Measurements from ENCODE around the gene KIAA1549. TPM values are rescaled to one million over a fixed set of nuclear protein-coding genes. Genes with fewer than 3 reads are reported as not detected.
"Not testable (repeated sequence)": the region's sequence is repeated elsewhere in the genome, so short reads cannot be mapped to it uniquely, and the experiment has no call there.

The KIAA1549 gene
- 3.0 TPM for total RNA-seq

DNA sequence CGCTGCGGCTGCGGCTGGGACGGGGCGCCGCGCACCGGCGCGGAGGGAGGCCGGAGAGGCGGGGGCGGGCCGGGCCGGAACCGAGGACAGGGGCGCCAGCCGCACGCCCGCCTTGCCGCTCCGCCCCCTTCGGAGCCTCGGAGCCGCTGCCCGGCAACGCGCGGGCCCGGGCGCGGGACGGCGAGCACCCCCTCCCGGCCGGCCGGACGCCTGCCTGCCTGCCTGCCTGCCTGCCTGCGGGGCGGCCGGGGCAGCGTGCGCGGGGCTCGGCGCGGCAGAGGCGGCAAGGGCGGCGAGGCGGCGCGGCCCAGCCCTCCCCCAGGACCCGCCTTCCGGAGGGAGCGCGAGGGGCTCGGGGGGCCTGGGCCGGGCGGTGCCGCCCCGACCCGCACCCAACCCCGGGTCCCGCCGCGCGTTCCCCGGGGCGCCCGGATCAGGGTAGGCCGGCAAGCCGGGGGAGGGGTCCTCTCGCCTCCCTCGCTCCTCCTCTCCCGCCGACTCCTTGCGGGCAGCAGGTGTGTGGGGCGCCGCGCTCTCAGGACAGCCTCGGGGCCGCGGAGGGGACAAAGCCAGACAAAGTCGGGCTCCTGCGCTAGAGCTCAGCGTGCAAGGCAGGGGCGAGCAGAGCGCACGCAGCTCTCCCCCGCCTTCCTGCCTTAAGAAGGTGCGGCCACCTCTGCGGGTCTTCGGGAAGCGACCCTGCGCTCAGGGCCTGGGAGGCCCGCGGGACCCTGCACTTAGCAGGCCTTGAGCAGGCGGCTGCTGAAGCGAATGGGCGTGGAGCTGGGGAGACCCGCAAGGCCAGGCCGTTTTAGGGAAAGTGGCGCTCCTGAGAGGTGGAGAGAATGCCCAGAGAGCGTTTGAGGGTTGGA lies at the start of gene KIAA1549:
Gene KIAA1549, minus strand, starts transcription at position 58 of the 872 bp plus-strand sequence. CDS start 120 bp downstream, outside the sequence.
- DNase-seq: peak; percentile 27

- no peak for DNase-seq
These were observed 48.2 kb upstream of the KIAA1549 start for GRCh38 chr7:139029353-139029752.

DNA sequence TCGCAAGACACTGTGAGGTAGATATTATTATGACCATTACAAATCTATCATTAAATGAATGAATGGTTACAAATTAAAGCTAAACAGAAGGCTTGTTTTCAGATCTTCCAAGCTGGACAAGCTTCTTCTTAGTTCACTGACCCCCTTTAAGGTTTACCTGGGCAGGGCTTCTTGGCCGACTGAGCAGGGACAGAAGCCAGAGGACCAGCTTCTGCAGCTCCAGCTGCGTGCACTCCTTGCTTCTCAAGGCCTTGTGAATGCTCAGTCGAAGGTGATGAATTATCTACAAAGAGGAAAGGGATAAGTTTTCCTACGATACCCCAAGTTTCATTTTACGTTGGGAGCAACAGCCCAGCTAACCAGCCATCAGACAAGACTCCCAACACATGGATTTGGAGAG lies 45.4 kb upstream of the KIAA1549 start:
- no peak for DNase-seq

GRCh38 chr7:139025861-139026260 lies 44.7 kb upstream of the KIAA1549 start:
- DNase-seq: not testable (repeated sequence)

DNA sequence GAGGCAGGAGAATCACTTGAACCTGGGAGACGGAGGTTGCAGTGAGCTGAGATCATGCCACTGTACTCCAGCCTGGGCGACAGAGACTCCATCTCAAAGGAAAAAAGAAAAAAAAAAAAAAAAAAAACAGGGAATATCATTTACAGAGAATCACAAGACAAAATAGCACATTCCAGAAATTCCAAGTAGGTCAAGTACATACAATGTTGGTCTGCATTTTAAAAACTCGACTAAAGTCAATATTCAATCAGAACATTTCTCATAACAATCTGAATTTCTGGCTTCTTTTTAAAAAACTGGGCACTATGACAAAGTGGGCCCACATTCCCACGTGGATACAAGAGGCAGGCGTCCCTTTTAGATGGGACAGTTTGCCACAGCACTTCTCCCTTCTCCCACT lies 41.9 kb upstream of the KIAA1549 start:
- DNase-seq: no peak

DNA sequence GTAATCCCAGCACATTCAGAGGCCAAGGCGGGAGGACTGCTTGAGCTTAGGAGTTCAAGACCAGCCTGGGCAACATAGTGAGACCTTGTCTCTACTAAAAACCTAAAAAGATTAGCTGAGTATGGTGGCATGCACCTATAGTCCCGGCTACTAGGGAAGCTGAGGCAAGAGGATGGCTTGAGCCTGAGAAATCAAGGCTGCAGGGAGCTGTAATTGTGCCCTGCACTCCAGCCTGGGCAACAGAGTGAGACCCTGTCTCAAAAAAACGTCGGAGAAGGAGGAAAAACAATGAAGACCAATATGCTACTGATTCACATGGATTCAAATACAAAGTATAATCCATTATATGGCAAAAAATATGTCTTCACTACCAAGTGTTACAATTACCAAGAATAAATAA lies 41.1 kb upstream of the KIAA1549 start:
- no peak for DNase-seq

GRCh38 chr7:139018910-139019309 lies 37.7 kb upstream of the KIAA1549 start:
- no peak for DNase-seq

DNA sequence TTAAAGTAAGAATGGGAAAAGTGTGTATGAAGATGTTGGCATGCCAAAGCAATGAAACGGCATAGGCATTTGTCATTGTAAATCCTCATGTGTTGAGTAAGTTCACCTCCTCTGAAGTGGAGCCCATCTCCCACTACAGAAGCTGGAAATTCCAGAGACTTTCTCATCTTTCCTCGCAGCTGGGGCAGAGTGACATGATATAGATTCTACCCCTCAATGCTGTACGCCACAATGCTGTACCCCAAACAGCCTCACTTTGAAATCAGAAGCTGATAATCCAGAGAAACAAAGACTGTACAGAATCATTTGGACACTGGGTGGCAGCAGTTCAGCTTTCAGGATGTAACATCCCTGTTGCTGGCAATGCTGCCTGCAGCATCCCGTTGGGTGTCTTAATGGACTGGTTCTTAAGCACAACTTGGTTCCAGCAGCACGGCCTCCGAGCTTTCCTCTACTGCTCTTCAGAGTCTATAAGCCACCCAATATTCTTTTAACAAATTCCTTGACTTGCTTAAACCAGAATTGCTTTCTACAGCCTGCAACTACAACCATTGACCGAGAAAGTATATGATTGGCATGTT lies 35.8 kb upstream of the KIAA1549 start:
- DNase-seq: peak; percentile 40

DNA sequence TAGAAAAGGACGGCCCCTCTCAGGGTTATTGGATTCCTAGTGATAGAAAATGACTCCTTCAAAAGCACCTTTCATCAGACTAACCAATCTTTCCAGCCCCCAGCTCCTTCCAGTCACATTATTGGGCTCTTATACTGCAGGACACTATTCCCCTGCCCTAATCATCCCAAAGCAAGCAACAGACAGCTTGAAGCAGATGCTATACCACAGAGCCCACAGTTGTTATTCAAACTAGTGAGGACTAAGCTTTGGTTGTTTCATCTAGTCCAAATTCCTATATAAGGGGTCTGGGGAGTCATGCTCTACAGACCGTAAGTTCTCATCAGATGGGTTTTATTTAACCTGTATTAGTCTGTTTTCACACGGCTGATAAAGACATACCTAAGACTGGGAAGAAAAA lies 30.2 kb upstream of the KIAA1549 start:
- no peak for DNase-seq

DNA sequence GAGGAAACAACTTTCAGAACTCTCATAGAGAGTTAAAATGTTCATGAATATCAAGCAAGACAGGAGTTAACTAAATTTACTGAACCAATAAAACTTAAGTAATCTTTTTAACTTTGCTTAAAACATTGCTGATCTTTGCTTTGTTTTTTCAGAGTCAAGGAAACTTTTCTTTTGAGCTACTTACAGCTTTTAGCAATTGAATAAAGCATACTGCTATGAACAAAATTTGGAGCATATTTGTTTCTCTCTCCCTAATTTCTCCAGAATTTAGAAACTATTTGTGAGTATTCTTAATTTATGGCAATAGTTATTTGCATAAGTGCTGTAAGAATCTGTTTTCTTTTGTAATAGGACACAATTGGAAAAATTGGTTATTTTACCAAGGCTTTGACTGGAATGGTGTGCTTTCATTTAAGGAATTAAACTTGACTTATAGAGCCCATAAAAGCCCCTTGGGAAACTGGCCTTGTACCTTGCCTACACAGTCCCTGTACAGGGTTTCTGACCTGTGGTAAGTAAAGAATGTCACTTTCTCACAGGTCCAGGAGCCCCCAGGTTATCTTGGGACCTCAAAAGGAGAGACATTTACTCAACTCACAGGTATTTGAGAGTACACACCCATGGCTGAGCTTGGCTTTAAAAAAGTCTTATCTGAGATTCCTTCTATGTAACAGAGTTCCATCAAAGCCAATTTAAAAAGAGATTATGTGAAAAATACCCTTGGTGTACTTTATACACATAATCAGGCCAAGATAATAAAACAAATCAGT lies 23.3 kb upstream of the KIAA1549 start:
- DNase-seq: no peak

DNA sequence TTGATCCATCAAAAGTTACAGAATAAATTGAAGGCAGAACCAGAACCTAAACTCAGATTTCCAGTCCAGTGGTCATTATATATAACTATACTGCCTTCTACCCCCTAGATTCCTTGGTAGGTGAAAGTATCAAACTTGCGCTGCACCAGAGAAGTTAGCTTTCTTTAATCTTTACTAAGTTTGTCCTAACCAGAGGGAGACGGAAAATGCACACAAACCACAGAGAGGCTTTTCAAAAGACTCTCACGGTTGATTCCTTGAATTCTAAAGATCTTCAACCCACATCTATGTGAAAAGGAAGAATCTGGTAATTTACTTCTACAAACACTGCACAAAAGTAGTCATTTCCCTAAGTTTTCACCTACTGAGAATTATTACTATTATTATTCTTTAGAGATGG lies 18.2 kb upstream of the KIAA1549 start:
- DNase-seq: no peak

DNA sequence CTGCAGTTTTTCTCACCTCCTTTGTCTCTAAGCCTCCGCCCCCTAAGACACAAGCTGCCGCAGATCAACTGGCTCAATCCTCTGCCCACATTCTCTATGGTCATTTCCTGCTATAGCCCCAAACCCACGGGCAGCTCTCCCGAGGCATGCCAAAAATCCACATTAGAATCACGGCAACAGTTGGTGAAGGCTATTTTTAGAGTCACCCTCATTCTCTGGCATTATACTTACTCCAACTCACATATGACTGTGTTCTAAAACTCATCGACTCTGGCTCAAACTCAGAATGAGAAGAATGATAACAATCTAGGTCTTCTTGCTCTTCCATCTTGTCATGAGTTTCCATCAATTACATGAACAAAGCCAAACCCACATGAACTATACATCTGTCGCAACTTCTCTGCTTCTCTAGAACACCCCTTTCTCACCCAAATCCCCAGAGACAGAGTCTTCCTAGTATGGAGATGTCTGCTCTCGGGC lies 10.9 kb upstream of the KIAA1549 start:
- no peak for DNase-seq

DNA sequence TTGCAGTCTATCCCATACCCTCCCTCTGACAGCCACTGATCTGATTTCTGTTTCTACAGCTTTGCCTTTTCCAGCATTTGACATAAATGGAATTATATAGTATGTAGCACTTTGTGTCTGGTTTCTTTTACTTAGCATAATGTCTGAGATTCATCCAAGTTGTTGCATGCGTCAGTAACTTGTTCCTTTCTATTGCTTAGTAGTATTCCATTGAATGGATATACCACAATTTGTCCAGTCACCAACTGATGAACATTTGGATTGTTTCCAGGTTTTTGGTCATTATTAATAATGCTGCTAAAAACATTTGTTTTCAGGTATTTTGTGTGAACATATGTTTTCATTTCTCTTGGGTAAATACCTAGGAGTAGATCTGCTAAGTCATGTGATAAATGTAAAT lies 6.5 kb upstream of the KIAA1549 start:
- DNase-seq: no peak

- no peak for DNase-seq
These were observed 1.0 kb upstream of the KIAA1549 start for GRCh38 chr7:138982204-138982623.

- DNase-seq: no peak
These were observed 462 bp downstream of the KIAA1549 start for GRCh38 chr7:138980563-138981291.

DNA sequence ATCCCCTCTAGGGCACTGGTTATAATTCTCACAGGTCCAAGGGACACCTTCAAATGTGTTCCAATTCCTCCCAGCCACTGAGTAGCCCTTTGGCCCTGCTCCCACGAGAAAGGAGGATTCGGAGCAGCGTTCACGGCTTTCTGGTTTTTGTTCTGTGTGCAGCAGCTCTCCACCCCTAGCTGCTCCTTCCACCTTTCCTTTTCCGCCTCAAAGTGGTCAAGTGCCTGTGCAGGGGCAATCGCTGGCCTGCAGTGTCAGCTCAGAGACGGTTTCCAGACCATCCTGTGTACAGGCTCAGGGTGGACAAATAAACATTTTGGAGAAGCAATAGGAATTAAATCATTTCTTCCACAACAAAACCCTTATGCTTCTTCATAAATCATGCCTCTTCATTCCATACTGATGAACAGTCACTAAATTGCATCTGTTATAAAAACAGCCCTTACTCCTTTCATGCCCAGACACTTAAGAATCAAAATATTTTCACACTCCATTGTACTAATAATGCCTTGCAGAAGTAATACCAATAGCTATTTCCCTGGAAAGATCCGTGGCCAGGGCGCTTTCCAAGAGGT lies 1.1 kb downstream of the KIAA1549 start:
- no peak for DNase-seq

- no peak for DNase-seq
These were observed 1.8 kb downstream of the KIAA1549 start for GRCh38 chr7:138979226-138979979.

DNA sequence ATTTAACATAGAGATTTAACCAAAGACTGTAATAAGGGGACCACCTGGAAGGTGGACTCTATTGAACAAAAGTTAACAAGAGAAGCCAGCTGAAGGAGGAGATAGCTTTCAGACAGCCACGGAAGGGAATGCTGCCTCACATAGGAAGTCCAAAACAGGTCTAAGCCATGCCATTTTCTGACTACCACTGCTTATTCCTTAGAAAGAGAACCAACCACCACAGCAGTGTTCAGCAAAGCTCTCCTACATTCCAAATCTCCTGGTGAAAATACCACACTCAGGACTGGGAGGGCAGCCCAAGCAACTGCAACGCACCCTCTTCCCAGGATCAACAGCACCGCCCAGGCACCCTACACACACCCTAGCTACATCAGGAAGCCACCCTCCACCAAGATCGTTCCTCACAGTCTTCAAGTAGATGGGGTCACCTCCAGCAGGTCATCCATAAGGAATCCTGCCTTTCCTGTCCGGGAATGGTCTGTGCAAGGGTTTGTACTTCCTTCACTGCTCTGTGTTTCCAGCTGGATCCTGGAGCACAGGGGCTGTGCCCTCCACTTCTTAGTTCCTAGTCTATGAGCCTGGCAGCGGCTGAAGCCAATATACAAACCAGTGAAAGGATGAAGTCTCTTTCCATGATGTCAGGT lies 2.5 kb downstream of the KIAA1549 start:
- DNase-seq: no peak

- not testable (repeated sequence) for DNase-seq
These were observed 5.0 kb downstream of the KIAA1549 start for GRCh38 chr7:138976161-138976560.

GRCh38 chr7:138975343-138976104 lies 5.7 kb downstream of the KIAA1549 start:
- no peak for DNase-seq

Measured in skin of body (tissue), 2 donors.